Urinary bladder (tissue), 4 donors: ENCODE results near the gene P2RY10. TPM values are rescaled to one million over a fixed set of nuclear protein-coding genes. Genes with fewer than 3 reads are reported as not detected.
"Not testable (repeated sequence)": the region's sequence is repeated elsewhere in the genome, so short reads cannot be mapped to it uniquely, and the experiment has no call there.

ENCODE experiments used
- DNase-seq: peaks from one replicate; pipeline ENCODE4 v3.0.0-alpha.2; 2015; ENCODE audit errors: extremely low spot score
- H3K27ac ChIP-seq: one replicate; pipeline ENCODE4 v1.5.1; 2013; ENCODE audit warnings: low read depth, mild to moderate bottlenecking, moderate library complexity
- H3K36me3 ChIP-seq: one replicate; pipeline ENCODE4 v1.6.1; 2013; ENCODE audit warnings: mild to moderate bottlenecking, moderate library complexity; ENCODE audit not compliant: insufficient read depth
- H3K4me1 ChIP-seq: one replicate; pipeline ENCODE4 v1.6.1; 2013; ENCODE audit warnings: mild to moderate bottlenecking, moderate library complexity; ENCODE audit not compliant: insufficient read depth
- H3K4me3 ChIP-seq: one replicate; pipeline ENCODE4 v1.5.1; 2013; ENCODE audit warnings: low read depth, low read length
- WGBS: extraction: QIAGEN DNeasy Blood & Tissue Kit; methylation state at CpG from one replicate; pipeline ENCODE4 v1.1.7; 2013; 5-methylcytosine and 5-hydroxymethylcytosine counted together
- polyA plus RNA-seq: library from polyadenylated mRNA; stranded (reverse); fragments of 200-250 nt; gene quantifications from one replicate; pipeline ENCODE4 v1.2.3, GENCODE V29; 2013
- total RNA-seq: library from RNA; depleted of rRNA; stranded (reverse); fragments of >200 nt; gene quantifications from one replicate; pipeline ENCODE4 v1.2.3, GENCODE V29; 2014
- donor health status: healthy with polysubstance abuse.
- donor health status: healthy.

The P2RY10 gene
- total and polyA plus RNA-seq, 2 donors, result 0.51 to 2.2 TPM

DNA sequence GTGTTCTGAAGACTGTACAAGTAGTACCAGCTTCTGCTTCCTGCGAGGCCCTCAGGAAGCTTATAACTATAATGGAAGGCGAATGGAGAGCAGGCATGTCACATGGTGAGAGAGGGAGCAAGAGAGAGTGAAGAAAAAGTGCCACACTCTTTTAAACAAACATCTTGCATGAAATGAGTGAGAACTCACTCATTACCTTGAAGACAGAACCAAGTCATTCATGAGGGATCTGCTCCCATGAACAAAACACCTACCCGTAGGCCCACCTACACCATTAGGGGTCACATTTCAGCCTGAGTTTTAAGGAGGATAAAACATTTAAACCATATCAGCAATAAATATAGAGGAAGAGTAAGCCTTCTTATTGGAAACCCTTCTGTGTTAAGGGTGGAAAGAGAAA, 19.4 kb downstream of the P2RY10 start:
- no peaks in the 10 kb centered on the region for H3K36me3 ChIP-seq
- H3K27ac ChIP-seq, result no peak overlapping the region
- H3K4me3 ChIP-seq, result no peak overlapping the region
- no peaks in the 10 kb centered on the region for H3K4me1 ChIP-seq
- no peak for DNase-seq
- WGBS, result 83% methylated on average over 3 of the region's 3 CpGs

DNA sequence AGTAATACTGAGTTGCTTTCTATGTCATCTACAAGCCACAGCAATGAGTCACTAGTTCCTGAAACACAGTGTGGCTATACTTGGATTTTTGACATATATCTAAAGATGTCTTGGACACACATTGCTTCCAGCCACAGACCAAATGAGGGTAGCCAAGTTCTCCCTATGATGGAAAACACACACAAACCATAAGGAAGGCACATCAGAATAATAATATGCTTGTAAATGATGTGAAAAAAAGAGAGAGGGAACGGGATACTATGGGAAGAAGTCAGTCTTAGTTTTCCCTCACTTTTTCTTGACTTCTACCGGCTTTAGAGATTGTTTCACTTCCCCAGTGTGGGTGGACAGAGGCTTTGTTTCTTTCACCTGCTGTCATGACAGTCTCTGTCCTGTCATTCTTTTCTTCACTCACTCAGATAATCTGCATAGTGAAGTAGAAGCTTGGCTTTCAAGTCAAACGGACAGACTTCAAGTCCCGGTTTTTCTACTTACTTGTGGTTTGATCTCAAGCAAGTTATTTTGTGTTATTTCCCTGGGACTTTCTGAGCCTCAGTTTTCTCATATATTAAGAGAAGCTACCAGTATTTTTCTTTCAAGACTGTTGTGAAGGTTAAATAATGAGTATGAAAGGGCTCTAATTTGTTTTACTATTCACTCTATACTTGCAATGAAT, 34.7 kb downstream of the P2RY10 start:
- DNase-seq, result no peak
- H3K27ac ChIP-seq, result no peak overlapping the region
- H3K4me1 ChIP-seq, result no peaks in the 10 kb centered on the region
- no peak overlapping the region for H3K4me3 ChIP-seq
- 64% methylated on average over 4 of the region's 4 CpGs for WGBS
- no peaks in the 10 kb centered on the region for H3K36me3 ChIP-seq

DNA sequence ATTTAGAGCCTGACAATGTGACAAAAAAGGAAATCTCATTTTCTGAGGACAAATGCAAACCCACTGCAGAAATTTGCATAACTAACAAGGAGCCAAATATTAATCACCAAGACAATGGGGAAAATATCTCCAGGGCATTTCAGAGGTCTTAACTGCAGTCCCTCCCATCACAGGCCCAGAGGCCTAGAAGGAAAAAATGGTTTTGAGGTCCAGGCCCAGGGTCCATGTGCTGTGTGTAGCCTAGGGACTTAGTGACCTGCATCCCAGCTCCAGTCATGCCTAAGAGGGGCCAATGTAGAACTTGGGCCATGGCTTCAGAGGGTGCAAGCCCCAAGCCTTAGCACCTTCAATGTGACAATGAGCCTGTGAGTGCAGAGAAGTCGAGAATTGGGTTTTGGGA, 44.2 kb downstream of the P2RY10 start:
- Histone ChIP-seq H3K4me1 (no peaks in the 10 kb centered on the region), H3K27ac (no peak overlapping the region), H3K36me3 (no peaks in the 10 kb centered on the region), H3K4me3 (no peak overlapping the region)
- WGBS, result 39% methylated on average over 1 of the region's 1 CpG
- no peak for DNase-seq

DNA sequence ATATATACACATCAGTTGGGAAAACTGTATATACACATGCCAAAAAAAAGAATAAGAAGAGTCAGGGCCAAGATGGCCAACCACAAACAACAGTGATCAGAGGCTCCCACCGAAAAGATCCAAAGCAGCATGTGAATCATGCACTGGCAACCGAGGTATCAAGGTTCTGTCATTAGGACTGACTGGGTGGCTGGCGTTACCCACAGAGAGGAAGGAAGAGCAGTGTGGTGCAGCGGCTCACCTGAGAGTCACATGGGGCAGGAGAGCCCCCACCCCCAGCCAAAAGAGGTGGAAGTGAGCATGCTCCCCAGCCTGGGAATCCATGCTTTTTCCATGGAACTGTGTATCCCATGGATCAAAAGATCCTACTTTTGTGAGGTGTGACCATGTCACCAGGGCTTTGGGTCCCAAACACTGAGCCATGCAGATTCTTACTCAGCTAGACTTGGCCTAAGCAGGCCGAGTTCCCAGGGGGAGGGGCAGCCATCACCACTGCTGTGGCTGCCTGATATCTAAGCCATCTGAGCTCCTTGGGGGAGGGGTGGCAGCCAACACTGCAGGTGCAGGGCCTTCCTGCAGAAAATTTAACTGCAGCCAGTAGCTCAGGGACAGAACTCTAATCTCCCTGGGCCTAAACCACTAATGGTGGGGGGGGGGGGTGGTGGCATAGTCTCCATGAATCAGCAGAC, 52.8 kb downstream of the P2RY10 start:
- no peaks in the 10 kb centered on the region for H3K36me3 ChIP-seq
- WGBS, result 83% methylated on average over 5 of the region's 5 CpGs
- H3K4me1 ChIP-seq, result no peaks in the 10 kb centered on the region
- H3K4me3 ChIP-seq, result no peak overlapping the region
- no peak overlapping the region for H3K27ac ChIP-seq
- no peak for DNase-seq

DNA sequence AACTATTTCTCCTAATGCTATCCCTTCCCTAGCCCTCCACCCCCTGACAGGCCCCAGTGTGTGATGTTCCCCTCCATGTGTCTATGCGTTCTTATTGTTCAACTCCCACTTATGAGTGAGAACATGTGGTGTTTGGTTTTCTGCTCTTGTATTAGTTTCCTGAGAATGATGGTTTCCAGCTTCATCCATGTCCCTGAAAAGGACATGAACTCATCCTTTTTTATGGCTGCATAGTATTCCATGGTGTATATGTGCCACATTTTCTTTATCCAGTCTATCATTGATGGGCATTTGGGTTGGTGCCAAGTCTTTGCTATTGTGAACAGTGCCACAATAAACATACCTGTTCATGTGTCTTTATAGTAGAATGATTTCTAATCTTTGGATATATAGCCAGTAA, 62.3 kb downstream of the P2RY10 start:
- DNase-seq, H3K36me3 ChIP-seq, H3K27ac ChIP-seq, H3K4me1 ChIP-seq, H3K4me3 ChIP-seq: not testable (repeated sequence)
- 91% methylated on average over 1 of the region's 1 CpG for WGBS

Other genes starting within 250 kb of the P2RY10 start
- 20.5 TPM for gene LPAR4, start 197.7 kb upstream of the P2RY10 start, total RNA-seq
- gene LPAR4, start 197.7 kb upstream of the P2RY10 start, polyA plus RNA-seq, result 0.32 TPM
- gene GPR174, start 199.3 kb downstream of the P2RY10 start, total RNA-seq, result 3.2 TPM
- 0.05 TPM for gene GPR174, start 199.3 kb downstream of the P2RY10 start, polyA plus RNA-seq